HG03064 (cell line): Measurements from ENCODE around the gene OSER1.

Experiments
- ATAC-seq: cut with Tn5 transposase; IDR thresholded peaks from one replicate; pipeline ENCODE4 v1.9.1; 2021; ENCODE audit warnings: low read depth; ENCODE audit not compliant: unreplicated experiment

Gene OSER1

GRCh38 chr20:44181611-44182010 is 29.0 kb downstream of the OSER1 start:
- no peak for ATAC-seq

- no peak for ATAC-seq
Measured at GRCh38 chr20:44180814-44181213, 29.8 kb downstream of the OSER1 start.

DNA sequence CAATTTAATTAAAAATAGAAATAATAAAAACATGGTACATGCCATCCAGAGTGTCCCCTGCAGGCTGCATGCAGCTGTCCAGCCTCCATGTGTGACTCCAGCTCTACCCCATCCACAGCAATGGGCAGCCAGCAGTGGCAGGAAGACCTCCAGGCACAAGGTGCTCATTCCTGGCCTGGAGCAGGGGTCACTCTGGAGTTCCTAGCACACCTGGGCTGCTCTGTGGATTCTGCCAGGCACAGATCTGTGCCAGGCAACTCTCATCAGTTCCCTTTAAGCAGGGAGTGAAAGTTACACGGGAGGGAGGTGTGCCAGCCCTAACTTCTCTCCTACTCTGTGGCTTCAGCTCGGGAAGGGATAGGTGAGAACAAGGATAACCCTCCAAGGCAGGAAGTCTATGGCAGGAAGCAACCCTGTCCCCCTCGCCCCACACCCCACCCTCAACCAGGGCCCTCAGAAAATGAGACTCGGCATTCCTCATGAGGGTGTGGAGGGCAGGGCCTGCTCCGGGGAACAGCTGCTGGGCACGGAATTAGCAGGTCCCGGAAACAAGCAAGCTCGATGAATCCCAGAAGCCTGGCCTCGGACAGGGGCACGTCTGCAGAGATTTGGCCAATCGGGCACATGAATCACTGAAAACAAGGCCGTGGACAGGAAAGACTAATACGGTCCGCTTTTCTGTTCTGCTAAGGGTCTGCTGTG is 33.6 kb downstream of the OSER1 start:
- ATAC-seq: no peak

GRCh38 chr20:44174996-44175765 is 35.4 kb downstream of the OSER1 start:
- no peak for ATAC-seq

GRCh38 chr20:44173846-44174245 is 36.7 kb downstream of the OSER1 start:
- ATAC-seq: no peak

DNA sequence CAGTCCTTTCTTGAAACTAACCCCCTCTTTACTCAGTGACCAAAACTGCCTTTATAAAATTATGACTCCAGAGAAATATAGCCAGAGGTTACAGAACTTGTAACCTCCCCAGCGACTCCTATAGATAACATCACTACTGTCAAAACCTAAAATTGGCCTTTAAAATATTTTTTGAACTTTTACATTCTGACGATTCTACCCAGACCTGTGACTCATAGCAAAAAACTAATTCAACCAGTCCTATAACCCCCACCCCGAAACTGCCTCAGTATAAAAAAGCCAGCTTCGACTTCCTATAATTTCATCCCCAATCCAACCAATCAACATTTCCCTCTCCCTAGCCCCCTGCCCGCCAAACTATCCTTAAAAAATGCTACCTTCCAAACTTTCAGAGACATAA is 37.5 kb downstream of the OSER1 start:
- no peak for ATAC-seq

DNA sequence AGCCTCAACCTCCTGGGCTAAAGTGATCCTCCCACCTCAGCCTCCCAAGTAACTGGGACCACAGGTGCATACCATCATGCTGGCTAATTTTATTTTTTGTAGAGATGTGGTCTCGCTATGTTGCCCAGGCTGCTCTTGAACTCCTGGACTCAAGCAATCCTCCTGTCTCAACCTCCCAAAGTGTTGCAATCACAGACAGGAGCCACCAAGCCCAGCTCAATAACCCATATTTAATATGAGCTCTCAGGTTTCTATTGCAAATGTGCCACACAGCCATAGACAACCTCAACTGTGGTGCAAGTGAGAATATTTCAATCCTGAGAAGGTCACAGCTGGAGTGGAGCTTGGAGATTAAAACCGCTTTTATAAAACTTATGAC is 38.0 kb downstream of the OSER1 start:
- no peak for ATAC-seq

GRCh38 chr20:44171775-44172571 is 38.6 kb downstream of the OSER1 start:
- no peak for ATAC-seq

GRCh38 chr20:44170816-44171410 is 39.7 kb downstream of the OSER1 start:
- no peak for ATAC-seq

DNA sequence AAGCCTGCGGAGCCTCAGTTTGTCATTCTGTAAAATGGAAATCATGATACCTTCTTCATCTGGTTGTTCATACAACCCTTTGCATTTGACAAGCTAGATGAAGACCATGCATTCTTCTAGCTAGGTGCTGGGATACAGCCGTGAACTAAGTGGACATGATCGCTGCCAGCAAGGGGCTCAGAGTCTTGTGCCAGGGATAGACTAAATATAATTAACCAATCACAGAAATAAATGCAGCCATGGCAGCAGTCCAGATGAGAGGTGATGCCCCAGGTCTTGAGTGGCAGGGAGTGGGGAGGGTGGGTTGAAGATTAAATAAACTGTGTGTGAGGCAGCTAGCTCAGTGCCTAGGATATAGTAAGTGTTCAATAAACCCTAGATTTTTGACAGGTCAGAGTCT is 42.8 kb downstream of the OSER1 start:
- ATAC-seq: no peak

- no peak for ATAC-seq
Measured at GRCh38 chr20:44166477-44166876, 44.1 kb downstream of the OSER1 start.

GRCh38 chr20:44166008-44166407 is 44.6 kb downstream of the OSER1 start:
- ATAC-seq: no peak

GRCh38 chr20:44160133-44160532 is 50.4 kb downstream of the OSER1 start:
- no peak for ATAC-seq

DNA sequence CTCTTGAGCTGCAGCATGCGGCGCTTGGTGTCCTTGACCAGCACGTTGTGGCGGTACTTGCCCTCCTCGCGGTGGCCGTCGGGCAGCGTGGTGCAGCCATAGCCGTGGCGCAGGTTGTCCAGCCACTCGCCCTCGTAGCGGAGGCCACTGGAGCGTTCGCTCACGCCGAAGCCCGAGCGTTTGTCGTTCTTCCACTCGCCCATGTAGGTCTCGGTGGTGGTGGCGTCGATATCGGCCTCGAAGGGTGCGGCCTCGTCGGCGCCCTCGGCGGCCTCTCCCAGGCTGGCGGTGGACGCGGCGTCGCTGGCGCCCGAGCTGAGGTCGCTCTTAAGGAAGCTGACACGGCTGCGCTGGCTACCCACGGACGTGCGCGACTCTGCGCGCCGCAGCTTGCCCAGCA is 50.9 kb downstream of the OSER1 start:
- no peak for ATAC-seq

DNA sequence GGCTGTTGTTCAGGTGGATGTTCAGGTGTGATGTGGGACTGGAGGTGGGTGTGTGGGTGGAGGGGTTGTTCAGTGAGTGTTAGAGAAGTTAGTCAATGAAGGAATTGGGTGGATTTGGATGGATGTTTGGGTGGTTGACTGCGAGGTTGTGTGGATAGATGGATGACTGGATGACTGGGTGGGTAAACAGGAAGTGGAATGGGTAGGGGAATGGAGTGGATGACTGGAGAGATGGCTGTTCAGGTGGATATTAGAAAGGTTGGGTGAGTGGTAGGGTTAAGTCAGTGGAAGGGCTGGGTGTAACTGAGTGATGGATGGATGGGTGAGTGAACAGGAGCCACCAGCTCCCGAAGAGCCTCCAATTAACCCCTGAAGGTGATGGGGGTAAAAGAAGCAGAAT is 51.4 kb downstream of the OSER1 start:
- no peak for ATAC-seq

- no peak for ATAC-seq
Measured at GRCh38 chr20:44157061-44157460, 53.5 kb downstream of the OSER1 start.

- ATAC-seq: no peak
Measured at GRCh38 chr20:44154521-44155001, 56.0 kb downstream of the OSER1 start.

GRCh38 chr20:44153636-44154043 is 56.9 kb downstream of the OSER1 start:
- ATAC-seq: no peak

DNA sequence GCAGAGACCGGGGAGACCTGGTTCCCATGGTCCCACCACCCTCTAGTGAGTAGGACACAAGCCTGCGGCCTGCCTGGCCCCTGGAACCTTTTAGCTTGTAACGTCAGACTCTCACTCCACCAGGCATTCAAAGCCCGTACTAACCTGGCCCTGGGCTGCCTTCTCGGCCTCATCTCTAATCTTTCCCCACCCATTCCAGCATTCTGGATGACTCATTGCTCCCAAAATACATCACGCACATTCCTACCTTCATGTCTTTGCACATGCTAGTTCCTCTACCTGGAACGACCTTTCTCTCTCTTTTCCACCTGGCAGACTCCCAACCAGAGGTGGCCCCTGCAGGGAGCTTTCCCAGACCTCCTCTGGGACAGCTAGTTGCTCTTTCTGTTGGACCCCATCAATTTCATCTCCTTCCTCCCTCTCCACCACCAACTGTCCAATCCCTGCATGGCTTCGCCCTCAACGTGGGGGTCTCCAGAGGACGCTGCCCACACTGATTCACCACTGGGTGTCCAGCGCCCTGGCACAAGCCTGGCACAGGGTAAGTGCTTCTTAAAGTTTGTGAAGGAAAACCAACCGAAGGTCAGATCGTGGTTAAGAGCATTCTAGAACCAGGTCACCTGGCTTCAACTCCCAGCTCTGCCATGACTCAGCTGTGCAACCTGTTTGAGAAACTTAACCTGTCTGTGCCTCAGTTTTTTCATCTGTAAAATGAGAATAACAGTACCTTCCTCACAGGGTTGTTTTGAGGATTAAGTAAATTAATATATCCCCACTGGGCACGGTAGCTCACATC is 58.8 kb downstream of the OSER1 start:
- ATAC-seq: no peak

DNA sequence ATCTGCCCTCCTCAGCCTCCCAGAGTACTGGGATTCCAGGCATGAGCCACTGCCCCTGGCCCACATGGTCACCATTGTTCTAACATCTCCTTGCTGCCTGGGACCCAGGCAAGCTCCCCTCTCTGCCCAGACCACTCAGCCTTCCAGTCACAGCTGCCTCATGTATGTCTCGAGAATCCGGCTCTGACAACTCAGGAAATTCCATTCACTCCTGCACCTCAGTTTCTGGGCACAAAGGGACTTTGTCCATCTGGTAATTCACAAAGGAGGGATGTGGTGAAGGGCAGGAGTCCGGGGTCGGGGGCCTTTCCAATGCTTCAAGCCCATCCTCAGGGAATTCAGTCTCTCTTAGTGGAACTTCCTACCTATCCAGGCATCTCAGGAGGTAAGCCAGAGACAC is 64.3 kb downstream of the OSER1 start:
- no peak for ATAC-seq
